ENCODE measurements around the gene DNAH2. TPM values are rescaled to one million over a fixed set of nuclear protein-coding genes. Genes with fewer than 3 reads are reported as not detected.

DNAH2 gene
- total RNA-seq, 1 experiment from 2014 or later, result 0.13 TPM

GRCh38 chr17:7851438-7852261, 134.1 kb downstream of the DNAH2 start:
- Histone ChIP-seq H3K4me3 (ENCODE audit: low read depth in 2 of 2, low read length in 2 of 2) (peak overlapping the region in 1 of 2 experiments; percentile 8; a peak in 1 of 4 replicates), H3K9me3 (ENCODE audit: control insufficient read depth, insufficient read depth, low read depth, low read length) (no peaks in the 10 kb centered on the region), H3K27ac (ENCODE audit: low read length) (no peak overlapping the region), H3K36me3 (ENCODE audit: control insufficient read depth, insufficient read depth, low read length) (peaks cover 2% of the 10 kb centered on the region; the same call in 1 of the 2 replicates), H3K4me1 (ENCODE audit: control insufficient read depth, insufficient read depth, low read length) (peaks cover 10% of the 10 kb centered on the region), H3K27me3 (ENCODE audit: control insufficient read depth, insufficient read depth, low read length) (no peaks in the 10 kb centered on the region)
- ChIA-PET POLR2A (no interaction called here), CTCF (interaction anchor here (0.9 kb wide), 1 partner anchor 20 kb away, joined by 3 read pairs; no protein-coding TSS in a partner anchor)
- peak; percentile 91 for ATAC-seq
- intact Hi-C loops (cut with micrococcal nuclease; ENCODE audit: unreplicated experiment), result loop anchor here (10.0 kb wide), 1 partner anchor 107 kb away; no protein-coding TSS in a partner anchor
- TF ChIP-seq SIN3A (IDR thresholded peaks at IDR 0.05; ENCODE audit: borderline replicate concordance, insufficient read depth, low read depth, low read length) (peak; percentile 65; the same call in 1 of the 2 replicates), POLR2AphosphoS5 (IDR thresholded peaks at IDR 0.05; ENCODE audit: low read depth, low read length) (no peak; the same call in 1 of the 2 replicates), TCF7L2 (IDR thresholded peaks at IDR 0.05; ENCODE audit: low read depth, low read length) (no peak), CTCF (IDR thresholded peaks at IDR 0.05) (peak; percentile 98)
- no TSS peak for BruUV-seq (replicated peaks)
- in situ Hi-C loops (cut with HindIII; ENCODE audit: low pct_unique_long_range_greater_than_20kb, low sequenced_read_pairs), result no loop called here
- DNase-seq (ENCODE audit: low read depth, low spot score), result no peak

- in situ Hi-C loops (cut with HindIII; ENCODE audit: low pct_unique_long_range_greater_than_20kb, low sequenced_read_pairs) (no loop called here), intact Hi-C loops (cut with micrococcal nuclease; ENCODE audit: unreplicated experiment) (loop anchor here (10.0 kb wide), 1 partner anchor 107 kb away; no protein-coding TSS in a partner anchor)
- Histone ChIP-seq H3K36me3 (ENCODE audit: control insufficient read depth, insufficient read depth, low read length) (peaks cover 2% of the 10 kb centered on the region; the same call in 1 of the 2 replicates), H3K4me3 (ENCODE audit: low read depth in 2 of 2, low read length in 2 of 2) (no peak overlapping the region), H3K27ac (ENCODE audit: low read length) (no peak overlapping the region), H3K27me3 (ENCODE audit: control insufficient read depth, insufficient read depth, low read length) (no peaks in the 10 kb centered on the region), H3K9me3 (ENCODE audit: control insufficient read depth, insufficient read depth, low read depth, low read length) (no peaks in the 10 kb centered on the region), H3K4me1 (ENCODE audit: control insufficient read depth, insufficient read depth, low read length) (peaks cover 10% of the 10 kb centered on the region)
- no peak for DNase-seq (ENCODE audit: low read depth, low spot score)
- ATAC-seq, result no peak
- POLR2A ChIA-PET, result no interaction called here
- no peak for TF ChIP-seq SIN3A (IDR thresholded peaks at IDR 0.05; ENCODE audit: borderline replicate concordance, insufficient read depth, low read depth, low read length)
- no peak for TF ChIP-seq REST (IDR thresholded peaks at IDR 0.05; ENCODE audit: insufficient read depth in 1 of 2, low read depth in 2 of 2, low read length in 1 of 2)
- TF ChIP-seq TCF7L2 (IDR thresholded peaks at IDR 0.05; ENCODE audit: low read depth, low read length), result no peak
- no peak for TF ChIP-seq POLR2AphosphoS5 (IDR thresholded peaks at IDR 0.05; ENCODE audit: low read depth, low read length)
- TF ChIP-seq CTCF (IDR thresholded peaks at IDR 0.05), result no peak
- BruUV-seq (replicated peaks), result no TSS peak
- CTCF ChIA-PET, result no interaction called here
Observed at GRCh38 chr17:7852262-7852670, 134.7 kb downstream of the DNAH2 start.
